Fibroblast of mammary gland (primary cell): Measurements from ENCODE around the gene PTPRK.

ENCODE experiments used
- DNase-seq: peaks from one replicate; pipeline ENCODE4 v3.0.0-alpha.2; 2010; ENCODE audit warnings: low read depth
- H3K4me3 ChIP-seq: 2 replicates; pipeline ENCODE4 v1.5.1; 2011; ENCODE audit warnings: low read depth, mild to moderate bottlenecking, low read length, moderate library complexity; ENCODE audit not compliant: control insufficient read depth
- TF ChIP-seq, protein P1 (sequence below): conservative IDR thresholded peaks from 2 replicates; pipeline ENCODE4 v1.5.1; 2011; ENCODE audit warnings: low read depth, low read length, inconsistent platforms; ENCODE audit not compliant: control insufficient read depth, insufficient read depth

PTPRK gene

DNA sequence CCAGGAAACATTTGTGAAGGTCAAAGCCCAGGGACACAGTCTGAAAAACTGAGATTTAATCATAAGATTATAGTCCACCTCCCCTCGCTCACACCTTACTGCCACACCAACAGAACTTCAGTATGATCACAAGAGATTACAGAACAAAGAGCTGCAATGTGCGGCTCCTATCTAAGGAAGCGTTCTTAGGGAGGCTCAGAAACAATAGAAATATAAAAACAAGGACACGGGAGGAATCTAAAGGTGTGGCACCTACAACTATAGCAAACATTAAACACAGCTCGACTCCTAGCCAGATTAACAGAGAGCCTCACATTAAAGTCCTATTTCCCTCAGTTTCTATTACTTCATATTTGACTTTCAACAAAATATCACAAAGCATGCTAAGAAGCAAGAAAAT lies 579.2 kb downstream of the PTPRK start:
- H3K4me3 ChIP-seq = no peak overlapping the region
- TF ChIP-seq, protein P1, sequence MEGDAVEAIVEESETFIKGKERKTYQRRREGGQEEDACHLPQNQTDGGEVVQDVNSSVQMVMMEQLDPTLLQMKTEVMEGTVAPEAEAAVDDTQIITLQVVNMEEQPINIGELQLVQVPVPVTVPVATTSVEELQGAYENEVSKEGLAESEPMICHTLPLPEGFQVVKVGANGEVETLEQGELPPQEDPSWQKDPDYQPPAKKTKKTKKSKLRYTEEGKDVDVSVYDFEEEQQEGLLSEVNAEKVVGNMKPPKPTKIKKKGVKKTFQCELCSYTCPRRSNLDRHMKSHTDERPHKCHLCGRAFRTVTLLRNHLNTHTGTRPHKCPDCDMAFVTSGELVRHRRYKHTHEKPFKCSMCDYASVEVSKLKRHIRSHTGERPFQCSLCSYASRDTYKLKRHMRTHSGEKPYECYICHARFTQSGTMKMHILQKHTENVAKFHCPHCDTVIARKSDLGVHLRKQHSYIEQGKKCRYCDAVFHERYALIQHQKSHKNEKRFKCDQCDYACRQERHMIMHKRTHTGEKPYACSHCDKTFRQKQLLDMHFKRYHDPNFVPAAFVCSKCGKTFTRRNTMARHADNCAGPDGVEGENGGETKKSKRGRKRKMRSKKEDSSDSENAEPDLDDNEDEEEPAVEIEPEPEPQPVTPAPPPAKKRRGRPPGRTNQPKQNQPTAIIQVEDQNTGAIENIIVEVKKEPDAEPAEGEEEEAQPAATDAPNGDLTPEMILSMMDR = no peak
- DNase-seq = no peak

DNA sequence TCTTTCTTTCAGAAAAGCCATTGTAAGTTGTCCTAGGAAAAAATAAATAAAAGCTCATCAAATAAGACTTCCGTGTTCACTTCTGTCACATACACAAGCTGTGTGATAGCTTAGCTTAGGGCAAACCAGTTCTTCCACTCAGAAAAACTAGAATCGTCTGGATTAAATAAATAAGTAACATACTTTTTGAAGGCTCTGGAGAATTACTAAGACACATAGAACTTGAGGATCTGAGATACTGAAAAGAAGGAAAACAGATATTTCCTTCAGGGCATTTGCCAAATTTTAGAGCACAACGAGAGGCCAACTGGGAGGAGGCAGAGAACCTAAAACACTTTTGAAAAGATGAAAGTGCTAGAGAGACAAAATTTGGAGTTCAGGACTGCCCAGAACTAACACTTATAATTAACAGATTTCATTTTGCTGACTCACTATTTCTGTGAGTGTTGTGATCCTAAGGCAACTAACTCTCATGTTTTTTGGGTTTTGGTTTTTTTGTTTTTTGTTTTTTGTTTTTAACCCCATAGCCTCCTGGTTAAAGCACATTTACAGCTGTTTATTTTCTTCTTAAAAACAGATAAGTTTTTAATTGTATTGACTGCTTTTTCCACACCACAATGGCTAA lies 580.8 kb downstream of the PTPRK start:
- DNase-seq = peak; percentile 24
- TF ChIP-seq, protein P1 = no peak
- H3K4me3 ChIP-seq = no peak overlapping the region

DNA sequence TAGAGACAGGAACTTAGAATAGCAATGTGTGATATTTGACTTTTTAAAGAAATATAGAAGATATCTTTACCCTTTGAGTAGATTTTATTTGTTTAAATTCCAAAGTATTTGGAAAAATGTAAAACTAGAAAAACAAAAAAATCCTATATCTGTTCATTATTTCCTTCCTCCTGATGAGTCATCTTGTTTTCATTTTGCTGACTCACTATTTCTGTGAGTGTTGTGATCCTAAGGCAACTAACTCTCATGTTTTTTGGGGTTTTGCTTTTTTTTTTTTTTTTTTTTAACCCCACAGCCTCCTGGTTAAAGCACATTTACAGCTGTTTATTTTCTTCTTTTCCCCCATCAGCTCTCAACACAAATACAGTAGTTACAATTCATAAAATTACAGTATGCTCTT lies 581.7 kb downstream of the PTPRK start:
- peak; percentile 68 for DNase-seq
- no peak overlapping the region for H3K4me3 ChIP-seq
- TF ChIP-seq, protein P1 = no peak

DNA sequence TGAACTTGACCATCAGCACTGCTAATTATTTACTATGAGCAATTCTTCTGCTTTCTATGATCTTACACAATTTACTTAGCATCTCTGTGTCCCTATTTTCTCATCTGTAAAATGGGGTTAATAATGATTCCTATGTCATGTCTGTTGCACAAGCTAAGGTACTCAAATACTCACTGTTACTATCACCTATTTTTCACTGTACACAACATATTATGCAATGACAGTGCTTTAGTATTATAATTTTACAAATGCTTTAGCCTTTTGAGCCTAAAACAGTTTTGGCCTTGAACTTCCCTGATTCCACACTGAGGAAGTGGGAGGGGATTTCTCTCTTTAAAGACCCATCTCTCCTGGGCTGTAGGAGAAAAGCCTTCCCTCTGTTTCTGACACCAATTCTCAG lies 582.7 kb downstream of the PTPRK start:
- TF ChIP-seq, protein P1 = no peak
- DNase-seq = no peak

DNA sequence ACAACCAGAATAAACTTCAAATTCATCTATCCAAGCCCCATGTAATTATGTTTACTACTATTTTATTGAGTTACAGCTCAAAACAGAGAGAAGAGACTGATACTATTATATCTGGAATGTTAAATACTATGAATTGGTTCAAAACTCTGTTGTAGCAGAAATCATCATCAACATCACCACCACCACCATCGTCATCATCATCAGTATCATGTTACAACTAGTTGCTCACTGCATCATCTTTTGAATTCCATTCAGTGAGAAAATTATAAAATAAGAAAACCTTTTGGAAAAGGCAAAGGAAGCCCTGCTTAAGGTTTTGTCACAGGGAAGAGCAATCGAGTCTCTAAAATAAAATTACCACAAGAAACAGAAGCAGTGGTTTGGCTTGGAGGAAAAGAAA lies 583.3 kb downstream of the PTPRK start:
- H3K4me3 ChIP-seq = no peak overlapping the region
- TF ChIP-seq, protein P1 = no peak
- peak; percentile 42 for DNase-seq

More for the DNA sequence above, 582.7 kb downstream of the PTPRK start:
- no peak overlapping the region for H3K4me3 ChIP-seq

DNA sequence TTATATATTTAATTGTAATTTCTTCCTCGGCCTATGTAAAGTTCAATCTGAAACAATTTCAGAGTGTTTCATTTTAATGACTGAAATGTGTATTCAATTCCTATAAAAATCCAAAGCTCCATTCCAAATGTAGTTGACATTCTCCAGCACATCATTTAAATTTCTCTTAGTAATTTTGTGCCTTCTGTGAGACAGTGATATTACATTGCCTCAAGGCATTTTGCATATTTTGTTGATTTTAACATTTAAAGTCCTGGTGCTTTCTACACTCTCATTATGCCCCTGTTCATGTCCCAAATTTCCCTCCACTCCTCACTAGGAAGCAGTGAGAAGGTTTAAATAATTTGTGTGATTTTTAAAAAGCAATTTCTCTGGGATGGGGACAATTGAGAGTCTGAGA lies 585.4 kb downstream of the PTPRK start:
- no peak for DNase-seq
- no peak overlapping the region for H3K4me3 ChIP-seq
- TF ChIP-seq, protein P1 = no peak
